Esophagus (tissue), 2 donors: Measurements from ENCODE around the gene BCL2L11. TPM values are rescaled to one million over a fixed set of nuclear protein-coding genes. Genes with fewer than 3 reads are reported as not detected.

Experiments used
- H3K27ac ChIP-seq, 2 donors: one replicate each; pipeline ENCODE4 v1.5.1; 2013; ENCODE audit warnings: low read depth in 2 of 2, mild to moderate bottlenecking in 2 of 2, inconsistent platforms in 1 of 2, low read length in 1 of 2, moderate library complexity in 1 of 2
- H3K27me3 ChIP-seq, 2 donors: one replicate each; pipeline ENCODE4 v1.6.1; 2013; ENCODE audit warnings: low read length in 2 of 2, control low read depth in 1 of 2, mild to moderate bottlenecking in 1 of 2; ENCODE audit not compliant: insufficient read depth in 2 of 2, control insufficient read depth in 1 of 2
- H3K36me3 ChIP-seq, 2 donors: one replicate each; pipeline ENCODE4 v1.6.1; 2013; ENCODE audit warnings: low read length in 1 of 2; ENCODE audit not compliant: control insufficient read depth in 2 of 2, insufficient read depth in 2 of 2
- H3K4me1 ChIP-seq, 2 donors: one replicate each; pipeline ENCODE4 v1.6.1; 2013; ENCODE audit warnings: low read length in 1 of 2; ENCODE audit not compliant: control insufficient read depth in 2 of 2, insufficient read depth in 2 of 2
- H3K4me3 ChIP-seq, 2 donors: one replicate each; pipeline ENCODE4 v1.5.1; 2013; ENCODE audit warnings: low read length in 2 of 2, mild to moderate bottlenecking in 2 of 2, low read depth in 1 of 2, moderate library complexity in 1 of 2
- H3K9me3 ChIP-seq, 2 donors: one replicate each; pipeline ENCODE4 v1.6.1; 2013; ENCODE audit warnings: mild to moderate bottlenecking in 2 of 2, low read depth in 1 of 2, low read length in 1 of 2, moderate library complexity in 1 of 2; ENCODE audit not compliant: control insufficient read depth in 2 of 2, insufficient read depth in 1 of 2
- WGBS, 2 donors: extraction: QIAGEN DNeasy Blood & Tissue Kit; methylation state at CpG; one replicate each; pipeline ENCODE4 v1.1.7; 2013; 5-methylcytosine and 5-hydroxymethylcytosine counted together
- polyA plus RNA-seq, 2 donors: library from polyadenylated mRNA; stranded (reverse); fragments of 200-250 nt; gene quantifications; one replicate each; pipeline ENCODE4 v1.2.3, GENCODE V29; 2013
- donor health status: healthy with polysubstance abuse.
- donor health status: Bipolar disorder and iron deficiency.

BCL2L11 gene
- polyA plus RNA-seq, 2 donors, result 3.9 to 4.1 TPM

GRCh38 chr2:111138839-111139238 is 18.1 kb downstream of the BCL2L11 start:
- Histone ChIP-seq H3K9me3 (no peaks in the 10 kb centered on the region), H3K36me3 (peaks cover 0 to 5% of the 10 kb centered on the region in 2 donors), H3K4me1 (peaks cover 2 to 10% of the 10 kb centered on the region in 2 donors), H3K27ac (peak overlapping the region; percentile 78 to 82), H3K27me3 (no peaks in the 10 kb centered on the region), H3K4me3 (no peak overlapping the region)
- WGBS, 2 donors, result 68 to 74% methylated on average over 5 of the region's 5 CpGs

- H3K4me1 ChIP-seq, result peaks cover 2 to 10% of the 10 kb centered on the region in 2 donors
- peaks cover 0 to 5% of the 10 kb centered on the region in 2 donors for H3K36me3 ChIP-seq
- 50 to 53% methylated on average over 12 of the region's 12 CpGs for WGBS, 2 donors
- no peaks in the 10 kb centered on the region for H3K27me3 ChIP-seq
- H3K9me3 ChIP-seq, result no peaks in the 10 kb centered on the region
- peak overlapping the region in 1 of 2 donors; percentile 9 for H3K4me3 ChIP-seq
- peak overlapping the region; percentile 82 to 90 for H3K27ac ChIP-seq
Observed at GRCh38 chr2:111139637-111140317, 19.1 kb downstream of the BCL2L11 start.

GRCh38 chr2:111140815-111141214 is 20.1 kb downstream of the BCL2L11 start:
- WGBS, 2 donors, result 84 to 86% methylated on average over 4 of the region's 4 CpGs
- Histone ChIP-seq H3K36me3 (peaks cover 0 to 4% of the 10 kb centered on the region in 2 donors), H3K27me3 (no peaks in the 10 kb centered on the region), H3K4me3 (no peak overlapping the region), H3K9me3 (no peaks in the 10 kb centered on the region), H3K27ac (no peak overlapping the region), H3K4me1 (peaks cover under 1 to 10% of the 10 kb centered on the region in 2 donors)

DNA sequence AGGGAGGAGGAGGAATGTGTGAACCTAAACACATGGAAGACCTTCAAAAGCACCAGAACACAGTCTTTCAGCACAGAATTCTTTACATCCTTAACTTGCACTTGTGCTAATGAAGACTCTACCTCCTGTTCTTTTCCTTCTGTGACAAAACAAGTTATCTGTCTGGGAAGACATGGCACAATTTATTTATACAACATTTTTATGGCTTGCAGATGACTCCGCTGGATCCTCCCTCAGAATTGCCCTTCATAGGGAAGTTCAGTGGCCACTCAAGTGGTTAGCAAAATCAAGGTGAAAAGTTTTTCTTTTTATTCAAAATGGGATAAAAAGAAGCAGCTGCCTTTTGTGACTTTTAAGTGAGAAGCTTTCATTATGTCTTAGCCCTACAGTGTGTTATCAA is 21.4 kb downstream of the BCL2L11 start:
- 93 to 98% methylated on average over 1 of the region's 1 CpG for WGBS, 2 donors
- Histone ChIP-seq H3K36me3 (peaks cover 0 to 6% of the 10 kb centered on the region in 2 donors), H3K9me3 (no peaks in the 10 kb centered on the region), H3K27me3 (no peaks in the 10 kb centered on the region), H3K4me1 (peaks cover 0 to 10% of the 10 kb centered on the region in 2 donors), H3K27ac (no peak overlapping the region), H3K4me3 (no peak overlapping the region)

- H3K4me3 ChIP-seq, result no peak overlapping the region
- 92 to 93% methylated on average over 10 of the region's 10 CpGs for WGBS, 2 donors
- peaks cover 0 to 10% of the 10 kb centered on the region in 2 donors for H3K4me1 ChIP-seq
- no peaks in the 10 kb centered on the region for H3K27me3 ChIP-seq
- H3K27ac ChIP-seq, result no peak overlapping the region
- peaks cover 0 to 6% of the 10 kb centered on the region in 2 donors for H3K36me3 ChIP-seq
- H3K9me3 ChIP-seq, result no peaks in the 10 kb centered on the region
Observed at GRCh38 chr2:111143107-111143842, 22.6 kb downstream of the BCL2L11 start.

- Histone ChIP-seq H3K36me3 (peaks cover 0 to 6% of the 10 kb centered on the region in 2 donors), H3K4me1 (peaks cover 0 to 8% of the 10 kb centered on the region in 2 donors), H3K27ac (no peak overlapping the region), H3K9me3 (no peaks in the 10 kb centered on the region), H3K27me3 (no peaks in the 10 kb centered on the region), H3K4me3 (no peak overlapping the region)
- WGBS, 2 donors, result 72 to 82% methylated on average over 1 of the region's 1 CpG
Observed at GRCh38 chr2:111143843-111144198, 23.1 kb downstream of the BCL2L11 start.

DNA sequence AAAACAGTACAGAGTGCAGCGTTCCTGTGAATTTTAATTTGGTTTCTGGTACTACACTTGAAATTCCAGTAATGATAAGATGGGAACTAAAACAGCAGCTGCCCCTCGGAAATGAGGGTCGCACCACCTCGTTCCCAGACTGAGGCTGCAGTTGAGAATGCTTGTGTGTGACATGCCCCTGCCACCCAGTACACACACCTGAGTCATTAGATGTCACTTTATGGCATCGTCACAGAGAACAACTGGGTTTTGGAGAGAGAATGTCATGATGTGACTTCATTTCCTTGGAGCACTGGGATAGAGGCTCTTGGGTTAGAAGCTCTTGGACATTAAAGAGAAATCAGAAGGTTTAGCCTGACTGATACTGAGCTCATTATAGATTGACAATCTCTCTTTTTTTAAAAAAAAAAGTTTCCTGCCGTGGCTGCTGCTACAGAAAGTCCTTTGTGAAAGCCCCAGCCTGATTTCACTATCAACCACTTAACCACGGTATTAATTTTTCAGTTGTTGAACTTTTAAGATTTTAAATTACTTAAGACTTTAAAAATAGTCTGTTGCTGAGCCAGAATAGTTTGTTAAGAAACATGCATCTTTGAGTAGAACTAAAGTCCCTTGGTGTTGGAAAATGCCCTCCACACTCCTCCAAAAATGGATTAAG is 24.5 kb downstream of the BCL2L11 start:
- Histone ChIP-seq H3K27me3 (no peaks in the 10 kb centered on the region), H3K27ac (no peak overlapping the region), H3K36me3 (peaks cover 0 to 6% of the 10 kb centered on the region in 2 donors), H3K9me3 (no peaks in the 10 kb centered on the region), H3K4me1 (no peaks in the 10 kb centered on the region), H3K4me3 (no peak overlapping the region)
- WGBS, 2 donors, result 89 to 93% methylated on average over 7 of the region's 7 CpGs

GRCh38 chr2:111145951-111146350 is 25.2 kb downstream of the BCL2L11 start:
- 96 to 98% methylated on average over 2 of the region's 2 CpGs for WGBS, 2 donors
- Histone ChIP-seq H3K27me3 (no peaks in the 10 kb centered on the region), H3K27ac (no peak overlapping the region), H3K9me3 (no peaks in the 10 kb centered on the region), H3K36me3 (peaks cover 2 to 6% of the 10 kb centered on the region in 2 donors), H3K4me1 (no peaks in the 10 kb centered on the region), H3K4me3 (no peak overlapping the region)

GRCh38 chr2:111148225-111148873 is 27.6 kb downstream of the BCL2L11 start:
- no peak overlapping the region for H3K27ac ChIP-seq
- peaks cover 12 to 13% of the 10 kb centered on the region in 2 donors for H3K36me3 ChIP-seq
- WGBS, 2 donors, result 79 to 89% methylated on average over 3 of the region's 3 CpGs

More at GRCh38 chr2:111148225-111148873, 27.6 kb downstream of the BCL2L11 start:
- H3K27me3 ChIP-seq, result no peaks in the 10 kb centered on the region
- no peaks in the 10 kb centered on the region for H3K9me3 ChIP-seq
- no peaks in the 10 kb centered on the region for H3K4me1 ChIP-seq
- no peak overlapping the region for H3K4me3 ChIP-seq
